CD4-positive, alpha-beta T cell treated with Interleukin-10 for 1 hour (primary cell): ENCODE results near the gene ARMH4.

Experiments used
- DNase-seq: peaks from one replicate; pipeline ENCODE4 v3.0.0-alpha.2; 2020

The ARMH4 gene

GRCh38 chr14:58014778-58015177 lies 137.2 kb downstream of the ARMH4 start:
- DNase-seq = no peak

- no peak for DNase-seq
Measured at GRCh38 chr14:58002618-58003017, 149.4 kb downstream of the ARMH4 start.

DNA sequence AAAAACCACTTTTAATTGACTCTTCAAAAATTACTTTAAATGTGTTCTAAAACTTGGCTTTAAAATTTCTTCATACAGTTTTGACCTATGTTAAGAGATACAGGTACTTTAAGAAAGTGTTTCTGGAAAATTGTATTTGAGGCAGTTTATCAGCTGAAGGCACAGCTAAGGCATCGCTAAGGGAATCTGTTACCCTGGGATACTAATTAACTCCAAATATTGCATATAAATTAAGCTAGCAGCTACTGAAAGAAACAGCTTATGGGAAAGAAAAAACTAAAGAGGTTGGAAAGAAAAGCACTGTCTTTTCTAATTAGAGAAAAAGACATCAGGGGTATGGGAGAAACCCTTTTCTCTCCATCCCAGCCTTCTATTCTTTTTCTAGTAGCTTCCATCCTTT lies 152.0 kb downstream of the ARMH4 start:
- DNase-seq = no peak

GRCh38 chr14:57999471-57999870 lies 152.5 kb downstream of the ARMH4 start:
- no peak for DNase-seq

- no peak for DNase-seq
Measured at GRCh38 chr14:57998766-57999165, 153.2 kb downstream of the ARMH4 start.

DNA sequence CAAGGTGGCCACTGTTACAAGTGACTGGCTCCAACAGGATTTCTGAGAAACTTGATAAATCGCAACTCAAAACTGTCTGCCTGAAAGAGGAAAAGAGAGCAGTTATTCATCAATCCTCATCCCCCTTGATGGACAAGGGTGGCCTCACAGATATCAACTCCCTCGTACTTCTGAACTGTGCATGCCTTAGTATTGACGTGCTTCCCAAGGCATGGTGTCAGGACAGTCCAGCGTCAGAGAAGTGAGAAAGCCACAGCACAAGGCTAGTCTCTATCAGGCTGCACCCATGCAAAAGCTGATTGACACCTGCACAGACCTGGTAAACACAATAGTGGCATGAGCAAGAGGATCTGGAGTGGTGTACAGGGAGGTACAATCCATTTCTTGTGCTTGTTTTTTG lies 160.7 kb downstream of the ARMH4 start:
- no peak for DNase-seq

DNA sequence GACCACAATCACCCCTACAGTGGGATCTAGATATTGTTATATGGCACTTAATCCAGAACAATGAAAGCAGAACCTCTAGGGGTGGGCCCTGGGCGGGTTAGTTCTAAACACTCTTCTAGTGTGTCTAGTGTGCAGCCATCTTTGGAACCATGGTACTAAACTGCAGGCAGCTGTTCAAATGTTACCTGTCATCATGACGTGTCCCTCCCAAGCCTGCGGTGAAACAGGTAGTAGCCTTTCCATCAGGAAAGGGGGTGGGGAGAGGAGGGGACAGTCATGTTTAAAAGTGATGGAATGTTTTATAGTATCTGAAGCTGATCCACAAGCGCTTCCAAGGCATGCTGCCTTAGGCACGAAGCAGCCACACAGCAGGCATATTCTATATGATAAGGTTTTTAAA lies 163.6 kb downstream of the ARMH4 start:
- DNase-seq = no peak

- DNase-seq = no peak
Measured at GRCh38 chr14:57987596-57988300, 164.3 kb downstream of the ARMH4 start.

DNA sequence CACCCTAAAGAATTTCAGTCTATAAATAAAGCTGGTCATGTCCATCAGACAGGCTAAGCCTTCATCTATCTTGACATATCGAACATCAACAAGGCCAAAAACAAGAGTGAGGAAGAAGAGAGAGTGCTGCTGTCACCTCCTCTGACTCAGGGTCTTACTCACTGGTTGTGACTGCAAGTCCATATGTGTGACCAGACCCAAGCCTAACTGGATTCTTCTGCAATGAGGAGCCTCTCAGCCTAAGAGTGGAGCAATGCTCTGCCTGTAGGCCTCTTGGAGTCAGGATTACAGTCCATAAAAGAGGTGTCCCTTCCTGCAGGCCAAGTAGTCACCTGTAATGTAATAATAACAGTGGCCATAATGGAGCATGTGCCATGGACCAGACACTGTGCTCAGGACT lies 165.0 kb downstream of the ARMH4 start:
- no peak for DNase-seq

- no peak for DNase-seq
Measured at GRCh38 chr14:57982804-57983634, 169.0 kb downstream of the ARMH4 start.

GRCh38 chr14:57981817-57982560 lies 170.0 kb downstream of the ARMH4 start:
- no peak for DNase-seq

DNA sequence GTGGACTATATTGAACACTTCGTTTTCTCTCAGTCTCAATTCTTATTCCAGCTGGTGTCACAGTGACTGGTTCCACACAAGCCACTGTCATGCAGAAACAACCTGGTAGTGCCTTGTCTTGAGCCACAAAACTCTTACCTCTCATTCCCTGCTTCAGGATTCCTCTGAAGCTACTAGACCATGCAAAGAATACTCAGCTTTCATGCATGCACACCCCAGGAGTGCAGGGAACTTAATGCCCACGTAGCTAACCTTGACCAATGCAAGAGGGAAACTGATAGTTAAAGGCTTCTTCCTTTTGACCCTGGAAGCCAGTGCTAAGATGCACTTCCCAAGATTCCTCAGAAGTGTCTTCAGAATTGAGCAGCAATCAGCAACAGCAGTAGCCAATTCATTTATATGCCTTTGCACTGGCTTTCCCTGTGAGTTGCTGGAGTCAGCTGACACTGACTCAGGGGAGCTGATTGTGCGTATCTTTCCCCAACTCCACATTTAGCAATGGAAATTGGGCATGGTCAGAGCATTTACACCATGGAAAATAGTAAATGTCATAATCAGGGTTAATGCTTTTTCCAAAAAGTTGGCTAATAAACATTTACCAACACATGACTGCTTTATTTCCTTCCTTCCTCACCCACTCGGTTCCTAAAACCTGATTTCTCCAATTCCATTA lies 172.5 kb downstream of the ARMH4 start:
- DNase-seq = no peak

DNA sequence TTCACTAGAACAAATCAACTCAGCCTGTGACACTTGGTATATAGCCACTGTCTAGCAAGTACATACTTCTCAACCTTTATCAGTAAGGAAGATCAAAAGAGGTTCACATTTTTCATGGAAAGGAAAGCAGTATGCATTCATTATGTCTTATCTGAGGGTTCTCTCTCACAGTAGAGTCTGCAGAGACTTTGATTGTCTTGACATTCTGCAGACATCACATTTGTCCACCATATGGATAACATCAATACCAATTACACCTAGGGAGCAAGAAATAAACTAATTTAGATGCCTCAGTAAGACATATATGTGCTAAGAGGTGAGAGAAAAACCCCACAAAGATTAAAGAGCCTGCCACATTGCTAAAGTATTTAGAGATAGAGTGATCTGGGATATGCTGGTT lies 175.3 kb downstream of the ARMH4 start:
- no peak for DNase-seq

DNA sequence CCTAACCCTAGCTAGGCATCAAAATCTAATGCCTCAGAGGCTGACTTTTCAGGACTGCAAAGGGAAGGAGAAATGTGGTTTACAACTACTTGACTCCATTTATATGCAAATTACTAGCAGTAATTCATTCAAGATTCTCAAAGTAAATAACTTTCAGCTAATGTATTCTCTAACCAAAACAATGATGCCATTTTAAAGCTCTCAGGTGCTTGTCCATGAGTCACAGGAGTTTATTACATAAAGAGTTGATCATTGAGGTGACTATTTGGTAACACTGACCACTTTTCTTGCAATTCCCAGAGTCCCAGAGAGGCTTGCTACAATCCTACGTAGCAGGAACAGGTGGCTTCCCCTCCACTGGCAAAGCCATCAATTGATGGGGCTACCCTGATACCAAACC lies 177.1 kb downstream of the ARMH4 start:
- no peak for DNase-seq

DNA sequence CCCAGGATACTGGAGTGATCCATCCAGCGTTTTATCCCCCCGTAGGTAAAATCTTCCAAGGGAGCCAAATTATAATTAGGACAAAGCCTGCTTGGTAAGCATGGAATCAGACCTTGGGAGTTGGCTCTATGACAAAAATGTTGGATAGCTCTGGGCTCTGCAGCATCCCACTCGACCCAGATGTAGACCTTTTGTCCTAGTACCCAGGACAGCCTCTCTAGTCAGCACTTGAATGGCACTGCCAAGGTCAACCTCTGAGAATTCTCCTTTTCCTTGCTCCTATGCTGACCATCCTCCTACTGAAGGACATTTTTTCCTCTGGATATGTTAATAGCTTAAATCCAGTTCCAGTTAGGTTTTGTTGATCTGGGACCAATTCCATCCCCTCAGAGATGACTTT lies 181.4 kb downstream of the ARMH4 start:
- no peak for DNase-seq

- no peak for DNase-seq
Measured at GRCh38 chr14:57970175-57970574, 181.8 kb downstream of the ARMH4 start.

DNA sequence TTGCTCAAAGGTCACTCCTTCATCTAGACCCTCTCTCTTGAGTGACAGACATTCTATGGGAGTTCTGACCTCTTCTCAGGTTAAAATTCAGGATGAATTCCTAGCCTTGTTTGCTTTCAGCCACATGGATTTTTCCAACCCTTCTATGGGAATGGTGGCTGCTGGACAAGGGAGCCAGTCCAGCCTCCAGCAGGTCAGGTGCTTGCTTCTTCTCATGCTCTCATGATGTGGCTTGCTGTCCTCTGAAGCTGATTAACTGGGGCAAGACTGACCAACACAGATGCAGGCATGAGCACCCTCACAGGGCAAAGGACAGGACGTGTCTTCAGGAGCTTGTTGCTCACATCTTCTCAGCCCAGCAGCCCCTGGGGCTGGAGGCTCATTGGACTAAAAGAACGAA lies 188.9 kb downstream of the ARMH4 start:
- no peak for DNase-seq

DNA sequence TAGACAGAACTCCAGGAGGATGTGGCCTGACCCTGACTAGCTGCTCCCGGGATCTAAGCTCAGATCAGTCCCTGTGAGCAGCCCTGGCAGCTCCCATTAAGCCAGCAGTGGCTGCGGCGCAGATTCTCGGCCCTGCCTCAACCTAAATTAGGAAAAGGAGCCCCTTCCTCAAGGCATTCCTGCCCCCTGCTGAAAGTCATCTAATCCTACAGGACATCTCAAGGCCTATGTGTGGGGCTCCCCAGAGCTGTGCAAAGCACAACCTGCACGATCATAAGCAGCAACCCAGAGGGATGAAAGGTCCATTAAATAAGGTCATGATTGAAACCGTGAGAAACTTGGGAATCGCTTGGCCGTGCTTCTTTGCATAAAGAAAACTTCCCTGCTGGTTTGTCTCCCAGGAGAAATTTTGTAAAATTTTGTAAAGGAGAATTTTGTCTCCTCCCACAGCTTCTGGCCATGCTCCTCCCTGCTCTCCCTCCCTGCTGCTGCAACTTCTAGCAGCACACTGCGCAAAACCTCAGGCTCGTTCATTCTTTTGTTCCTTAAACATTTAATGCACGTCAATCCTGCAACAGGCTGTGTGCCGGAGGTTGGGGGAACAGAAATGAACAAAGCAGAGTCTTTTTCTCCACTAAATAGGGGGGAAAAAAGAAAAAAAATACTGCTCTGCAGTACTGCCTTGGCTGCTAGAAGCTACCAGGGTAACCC lies 189.5 kb downstream of the ARMH4 start:
- DNase-seq = no peak

- DNase-seq = no peak
Measured at GRCh38 chr14:57961786-57962060, 190.3 kb downstream of the ARMH4 start.

- DNase-seq = no peak
Measured at GRCh38 chr14:57960946-57961785, 190.8 kb downstream of the ARMH4 start.

DNA sequence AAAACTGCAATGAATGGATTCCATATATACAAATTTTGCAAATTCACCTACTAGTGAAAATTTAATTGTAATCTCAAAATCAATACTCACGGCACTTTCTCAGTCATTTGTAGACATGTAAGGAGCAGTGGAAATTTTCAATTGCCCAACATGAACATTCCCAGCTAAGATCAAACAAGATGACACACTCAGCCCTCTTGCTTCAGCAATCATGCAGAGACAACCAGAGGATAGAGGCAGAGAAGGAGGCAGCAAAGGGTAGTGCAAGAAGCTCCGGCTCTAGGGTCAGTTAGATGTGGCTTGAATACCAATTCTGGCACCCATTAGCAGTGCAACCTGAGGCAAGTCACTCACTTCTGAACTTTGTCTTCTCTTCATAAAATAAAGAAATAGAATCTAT lies 194.6 kb downstream of the ARMH4 start:
- DNase-seq = no peak
